ENCODE data around the gene SMIM12.

The SMIM12 gene

GRCh38 chr1:34856697-34857096 is 2.9 kb downstream of the SMIM12 start:
- no peak for TF ChIP-seq ZFX (IDR thresholded peaks at IDR 0.05; ENCODE audit: borderline replicate concordance)
- no peak for TF ChIP-seq CTCF (IDR thresholded peaks at IDR 0.05)
- no peak overlapping the region for H3K27ac ChIP-seq

- no peak overlapping the region for H3K27ac ChIP-seq
- TF ChIP-seq ZFX (IDR thresholded peaks at IDR 0.05; ENCODE audit: borderline replicate concordance) (no peak), CTCF (IDR thresholded peaks at IDR 0.05) (peak; percentile 99)
Observed at GRCh38 chr1:34852677-34853217, 6.8 kb downstream of the SMIM12 start.

- no peak for TF ChIP-seq CTCF (IDR thresholded peaks at IDR 0.05)
- TF ChIP-seq ZFX (IDR thresholded peaks at IDR 0.05; ENCODE audit: borderline replicate concordance), result no peak
- no peak overlapping the region for H3K27ac ChIP-seq
Observed at GRCh38 chr1:34851431-34852105, 8.0 kb downstream of the SMIM12 start.

- no peak for TF ChIP-seq CTCF (IDR thresholded peaks at IDR 0.05)
- no peak for TF ChIP-seq ZFX (IDR thresholded peaks at IDR 0.05; ENCODE audit: borderline replicate concordance)
- H3K27ac ChIP-seq, result 0 out of 2 replicates have a peak overlapping the region, but pooled peaks have one; percentile 23
Observed at GRCh38 chr1:34850382-34850781, 9.2 kb downstream of the SMIM12 start.

GRCh38 chr1:34847094-34847493 is 12.5 kb downstream of the SMIM12 start:
- no peak overlapping the region for H3K27ac ChIP-seq
- TF ChIP-seq CTCF (IDR thresholded peaks at IDR 0.05) (no peak), ZFX (IDR thresholded peaks at IDR 0.05; ENCODE audit: borderline replicate concordance) (no peak)

GRCh38 chr1:34846265-34846664 is 13.3 kb downstream of the SMIM12 start:
- TF ChIP-seq ZFX (IDR thresholded peaks at IDR 0.05; ENCODE audit: borderline replicate concordance) (no peak), CTCF (IDR thresholded peaks at IDR 0.05) (no peak)
- H3K27ac ChIP-seq, result no peak overlapping the region

GRCh38 chr1:34845131-34845901 is 14.2 kb downstream of the SMIM12 start:
- TF ChIP-seq ZFX (IDR thresholded peaks at IDR 0.05; ENCODE audit: borderline replicate concordance), result no peak
- TF ChIP-seq CTCF (IDR thresholded peaks at IDR 0.05), result no peak

More at GRCh38 chr1:34845131-34845901, 14.2 kb downstream of the SMIM12 start:
- no peak overlapping the region for H3K27ac ChIP-seq

All from 22Rv1 (cell line).